Esophagus squamous epithelium (tissue), 4 donors: Measurements from ENCODE around the gene RMND1.

Experiments
- CTCF ChIP-seq, 6 experiments: fragments of 450-650 bp in 4 of 6; fragments of 200-600 bp in 2 of 6; sonication (generic) in 2 of 6; IDR thresholded peaks; one replicate each; pipeline ENCODE4 v1.5.1; 2016 to 2019; ENCODE audit warnings: antibody characterized with exemption in 6 of 6, mild to moderate bottlenecking in 4 of 6, moderate library complexity in 4 of 6
- POLR2A ChIP-seq, 4 donors: fragments of 450-650 bp; IDR thresholded peaks; one replicate each; pipeline ENCODE4 v1.6.1; 2017; ENCODE audit warnings: antibody characterized with exemption in 4 of 4, mild to moderate bottlenecking in 4 of 4, moderate library complexity in 3 of 4

GRCh38 chr6:151377095-151377494, 74.8 kb downstream of the RMND1 start:
- TF ChIP-seq CTCF (IDR thresholded peaks at IDR 0.05), result no peak
- no peak for TF ChIP-seq POLR2A (IDR thresholded peaks at IDR 0.05)
